ENCODE measurements around the gene DTNBP1.

DTNBP1 gene

DNA sequence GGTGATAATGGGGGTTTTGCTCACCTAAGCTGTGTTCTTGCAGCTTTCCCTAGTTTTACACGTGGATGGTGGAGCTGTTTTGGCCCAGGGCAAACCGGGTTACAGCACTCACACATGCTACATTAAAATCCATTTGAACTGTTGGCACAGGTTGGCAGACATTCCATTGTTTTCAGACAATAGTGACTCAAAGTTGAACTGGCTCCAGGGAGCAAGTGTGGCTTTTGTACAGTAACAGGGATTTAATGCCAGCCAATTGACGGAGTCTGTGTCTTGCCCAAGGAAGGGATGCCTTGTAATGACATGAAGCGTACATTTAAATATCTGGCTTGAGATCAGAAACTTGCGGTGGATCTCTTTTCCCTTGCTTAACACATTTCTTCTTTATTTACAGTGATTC is 183.1 kb downstream of the DTNBP1 start:
- TF ChIP-seq, protein P1, sequence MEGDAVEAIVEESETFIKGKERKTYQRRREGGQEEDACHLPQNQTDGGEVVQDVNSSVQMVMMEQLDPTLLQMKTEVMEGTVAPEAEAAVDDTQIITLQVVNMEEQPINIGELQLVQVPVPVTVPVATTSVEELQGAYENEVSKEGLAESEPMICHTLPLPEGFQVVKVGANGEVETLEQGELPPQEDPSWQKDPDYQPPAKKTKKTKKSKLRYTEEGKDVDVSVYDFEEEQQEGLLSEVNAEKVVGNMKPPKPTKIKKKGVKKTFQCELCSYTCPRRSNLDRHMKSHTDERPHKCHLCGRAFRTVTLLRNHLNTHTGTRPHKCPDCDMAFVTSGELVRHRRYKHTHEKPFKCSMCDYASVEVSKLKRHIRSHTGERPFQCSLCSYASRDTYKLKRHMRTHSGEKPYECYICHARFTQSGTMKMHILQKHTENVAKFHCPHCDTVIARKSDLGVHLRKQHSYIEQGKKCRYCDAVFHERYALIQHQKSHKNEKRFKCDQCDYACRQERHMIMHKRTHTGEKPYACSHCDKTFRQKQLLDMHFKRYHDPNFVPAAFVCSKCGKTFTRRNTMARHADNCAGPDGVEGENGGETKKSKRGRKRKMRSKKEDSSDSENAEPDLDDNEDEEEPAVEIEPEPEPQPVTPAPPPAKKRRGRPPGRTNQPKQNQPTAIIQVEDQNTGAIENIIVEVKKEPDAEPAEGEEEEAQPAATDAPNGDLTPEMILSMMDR (IDR thresholded peaks at IDR 0.05; ENCODE audit: low read depth, low read length), result no peak
- DNase-seq (ENCODE audit: extremely low read depth, low read depth), result no peak

DNA sequence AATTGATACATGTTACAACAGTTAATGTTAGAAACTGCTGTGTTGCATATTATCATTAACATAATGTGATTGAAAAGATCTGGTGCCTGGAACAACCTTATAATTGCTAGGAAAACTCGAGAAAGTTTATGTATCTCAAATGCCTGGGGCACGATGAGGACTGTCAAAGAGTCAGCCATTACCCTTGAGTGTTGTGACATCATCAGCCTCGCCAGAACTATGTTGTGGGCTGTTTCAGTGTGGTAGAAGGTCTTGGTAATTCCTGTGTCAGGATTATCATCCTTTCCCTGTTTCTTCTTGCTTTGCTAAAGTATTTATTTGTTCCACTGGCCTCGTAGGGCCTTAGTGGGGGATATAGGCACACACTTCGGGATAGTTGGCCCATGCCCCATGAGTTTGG is 185.1 kb downstream of the DTNBP1 start:
- DNase-seq (ENCODE audit: extremely low read depth, low read depth), result no peak
- TF ChIP-seq, protein P1 (IDR thresholded peaks at IDR 0.05; ENCODE audit: low read depth, low read length), result no peak

DNA sequence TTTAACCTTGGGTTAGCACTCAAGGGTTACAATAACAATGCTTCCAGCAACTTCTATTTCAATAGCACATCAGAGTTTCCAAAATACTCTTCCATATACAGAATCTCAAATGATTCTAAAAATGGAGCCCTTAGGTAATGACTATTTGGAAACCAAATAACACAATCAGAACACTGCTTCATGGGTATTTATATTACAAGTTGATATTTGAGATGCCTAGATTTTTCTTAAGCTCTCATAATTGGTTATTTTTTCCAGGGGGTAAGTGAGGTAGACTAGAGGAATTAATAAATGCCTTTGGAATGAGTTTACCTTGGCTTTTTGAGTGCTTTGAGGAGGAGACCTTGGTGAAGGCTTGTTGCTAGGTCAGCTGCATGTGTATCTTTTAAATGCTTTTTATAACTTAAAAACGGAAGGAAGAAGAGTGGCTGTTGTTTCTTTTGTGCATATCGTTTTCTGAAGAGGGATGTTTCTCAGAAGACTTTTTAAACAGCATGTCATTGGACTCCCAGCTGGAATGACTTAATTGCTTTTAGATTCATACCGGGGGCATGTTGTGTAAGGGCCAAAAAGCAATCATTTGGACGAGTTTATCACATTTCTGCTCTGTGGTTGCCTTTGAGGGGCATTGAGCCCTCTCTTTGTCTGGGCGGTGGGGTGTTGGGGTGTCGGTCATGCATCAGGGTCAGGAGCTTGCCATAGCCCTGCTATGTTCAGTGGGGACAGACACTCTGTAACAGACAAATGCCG is 186.0 kb downstream of the DTNBP1 start:
- TF ChIP-seq, protein P1 (IDR thresholded peaks at IDR 0.05; ENCODE audit: low read depth, low read length), result no peak
- DNase-seq (ENCODE audit: extremely low read depth, low read depth), result peak; percentile 45

DNA sequence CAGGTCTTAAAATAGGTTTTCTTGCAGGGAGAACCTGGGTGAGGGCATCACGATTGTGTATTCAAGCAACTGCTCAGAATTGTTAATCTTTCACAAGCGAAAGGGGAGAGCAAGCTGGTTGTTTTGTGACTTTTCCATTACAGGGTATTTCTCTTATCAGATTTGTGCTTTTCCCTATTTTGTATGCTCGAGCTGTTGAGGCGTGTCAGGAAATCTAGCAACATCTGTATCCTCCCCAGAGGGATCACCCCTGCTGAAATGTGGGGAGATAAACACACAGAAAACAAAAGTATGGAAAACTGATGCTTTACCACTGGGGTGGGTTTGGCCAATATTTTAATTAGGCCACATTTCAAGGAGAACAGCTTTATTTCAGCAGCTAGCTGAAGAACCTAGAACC is 187.0 kb downstream of the DTNBP1 start:
- TF ChIP-seq, protein P1 (IDR thresholded peaks at IDR 0.05; ENCODE audit: low read depth, low read length), result no peak

DNA sequence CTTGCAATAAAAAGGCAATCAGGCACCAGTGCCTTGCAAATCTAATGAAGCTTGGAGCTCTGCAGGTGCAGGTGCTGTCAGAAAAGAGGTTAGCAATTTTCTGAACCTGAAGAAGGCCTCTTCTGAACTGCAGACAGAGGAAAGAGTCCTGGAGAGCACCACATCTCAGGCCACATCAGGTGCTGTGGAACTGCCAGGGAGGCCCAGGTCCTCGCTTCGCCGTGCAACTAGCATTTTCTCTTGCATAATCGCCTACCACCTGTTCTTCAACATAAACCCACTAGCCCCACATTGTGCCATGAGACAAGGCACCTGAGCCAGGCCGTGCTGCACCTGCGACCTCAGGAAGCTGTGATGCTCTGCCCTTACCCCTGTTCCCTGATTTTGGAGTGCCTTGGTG is 187.6 kb downstream of the DTNBP1 start:
- DNase-seq (ENCODE audit: extremely low read depth, low read depth), result no peak
- TF ChIP-seq, protein P1 (IDR thresholded peaks at IDR 0.05; ENCODE audit: low read depth, low read length), result no peak

More for the DNA sequence above, 187.0 kb downstream of the DTNBP1 start:
- no peak for DNase-seq (ENCODE audit: extremely low read depth, low read depth)

DNA sequence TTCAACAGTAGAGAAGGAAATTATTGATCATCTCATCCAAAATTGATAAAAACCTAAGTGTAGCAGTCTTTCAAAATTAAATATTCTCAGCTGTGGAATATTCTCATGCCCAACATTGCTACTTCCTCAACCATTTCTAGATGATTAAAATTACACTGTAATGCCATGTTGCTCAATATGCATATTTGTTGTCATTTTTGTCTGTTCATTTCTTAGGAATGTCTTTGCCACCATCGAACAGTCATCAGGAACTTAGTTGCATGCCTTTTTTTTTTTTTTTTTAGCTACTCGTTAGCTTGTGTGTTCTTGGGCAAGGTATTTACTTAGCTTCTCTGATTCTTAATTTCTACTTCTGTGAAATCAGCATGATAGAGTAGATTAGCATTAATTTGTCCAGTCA is 188.6 kb downstream of the DTNBP1 start:
- TF ChIP-seq, protein P1 (IDR thresholded peaks at IDR 0.05; ENCODE audit: low read depth, low read length), result no peak
- DNase-seq (ENCODE audit: extremely low read depth, low read depth), result peak; percentile 49

DNA sequence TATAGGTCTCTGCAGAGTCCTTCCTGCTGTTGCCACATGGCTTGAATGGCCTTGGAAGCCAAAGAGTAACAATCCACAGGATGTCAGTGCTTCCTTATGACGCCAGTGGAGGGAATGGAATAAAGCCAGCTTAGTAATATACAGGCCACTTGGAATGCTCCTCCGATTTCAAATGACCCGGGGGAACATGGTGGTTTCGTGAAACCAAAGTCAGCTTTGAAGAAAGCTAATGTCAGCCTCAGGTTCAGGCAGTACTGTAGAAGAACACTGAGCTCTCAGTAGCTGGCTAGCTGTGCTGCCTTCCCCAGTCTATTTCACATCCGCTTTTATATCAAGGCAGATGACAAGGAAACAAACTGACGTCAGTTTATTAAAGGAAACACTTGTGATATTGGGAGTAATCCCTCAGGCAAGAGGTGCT is 189.1 kb downstream of the DTNBP1 start:
- TF ChIP-seq, protein P1 (IDR thresholded peaks at IDR 0.05; ENCODE audit: low read depth, low read length), result no peak
- peak; percentile 59 for DNase-seq (ENCODE audit: extremely low read depth, low read depth)

Data from AG09319 (cell line).